NCI-H2227 treated with DMSO at 0.1 percent for 48 hours (cell line): ENCODE data around the gene ELP5.

Experiments used
- DNase-seq: peaks from one replicate; lab custom pipeline; 2025; lab: John Stamatoyannopoulos, UW

The ELP5 gene, protein sequence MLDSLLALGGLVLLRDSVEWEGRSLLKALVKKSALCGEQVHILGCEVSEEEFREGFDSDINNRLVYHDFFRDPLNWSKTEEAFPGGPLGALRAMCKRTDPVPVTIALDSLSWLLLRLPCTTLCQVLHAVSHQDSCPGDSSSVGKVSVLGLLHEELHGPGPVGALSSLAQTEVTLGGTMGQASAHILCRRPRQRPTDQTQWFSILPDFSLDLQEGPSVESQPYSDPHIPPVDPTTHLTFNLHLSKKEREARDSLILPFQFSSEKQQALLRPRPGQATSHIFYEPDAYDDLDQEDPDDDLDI

DNA sequence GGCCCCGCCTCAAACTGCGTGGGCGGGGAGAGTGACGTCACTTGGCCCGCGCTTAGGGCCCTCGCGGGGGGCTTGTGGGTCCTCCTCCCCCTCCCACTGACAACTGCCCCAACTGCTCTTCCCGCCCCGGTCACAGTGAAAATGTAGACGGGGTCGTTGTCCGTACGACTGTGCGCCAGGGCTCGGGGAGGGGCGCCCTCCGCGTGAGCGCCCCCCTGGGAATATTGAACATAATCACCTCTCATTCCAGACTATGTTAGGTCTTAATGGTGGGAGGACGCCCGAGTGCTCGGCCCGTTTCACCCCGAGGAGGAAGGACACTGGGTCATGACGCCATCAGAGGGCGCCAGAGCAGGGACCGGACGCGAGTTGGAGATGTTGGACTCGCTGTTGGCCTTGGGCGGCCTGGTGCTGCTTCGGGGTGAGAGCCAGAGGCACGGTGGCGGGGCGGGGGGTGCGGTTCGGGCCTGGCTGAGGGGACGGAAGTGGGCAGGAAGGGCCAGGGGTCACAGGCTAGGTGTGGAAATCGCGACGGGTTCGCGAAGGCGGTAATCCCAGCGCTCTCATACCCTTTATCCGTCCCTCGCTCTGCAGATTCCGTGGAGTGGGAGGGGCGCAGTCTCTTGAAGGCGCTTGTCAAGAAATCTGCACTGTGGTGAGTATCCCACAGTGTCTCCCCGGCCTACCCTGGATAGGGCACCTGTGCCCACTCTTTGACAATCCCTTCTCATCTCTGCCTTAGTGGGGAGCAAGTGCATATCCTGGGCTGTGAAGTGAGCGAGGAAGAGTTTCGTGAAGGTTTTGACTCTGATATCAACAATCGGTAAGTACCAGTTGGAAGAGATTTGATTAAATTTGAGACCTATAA lies at the start of gene ELP5:
TSS of gene ELP5 (plus strand) at position 40 of the 868 bp plus-strand sequence. CDS start at position 376, 336 bp downstream.
- DNase-seq = peak; percentile 93

DNA sequence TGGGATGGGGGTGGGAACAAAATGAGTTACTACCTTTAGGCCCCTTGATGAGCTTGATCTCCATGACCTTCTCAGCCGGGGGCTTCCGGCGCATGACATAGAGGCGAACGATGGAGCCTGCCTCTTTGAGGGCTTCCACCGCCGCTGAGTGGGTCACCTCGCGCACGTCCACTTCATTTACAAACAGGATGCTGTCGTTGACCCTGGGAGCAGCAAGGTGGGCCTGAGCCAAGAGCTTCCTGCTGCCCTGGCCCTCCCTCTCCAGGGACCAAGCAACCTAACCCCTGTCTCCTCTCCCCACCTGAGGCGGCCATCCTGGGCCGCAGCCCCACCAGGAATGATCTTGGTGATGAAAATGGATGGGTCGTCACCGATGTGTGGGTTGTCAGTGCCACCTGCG lies 48.6 kb upstream of the ELP5 start:
- no peak for DNase-seq

DNA sequence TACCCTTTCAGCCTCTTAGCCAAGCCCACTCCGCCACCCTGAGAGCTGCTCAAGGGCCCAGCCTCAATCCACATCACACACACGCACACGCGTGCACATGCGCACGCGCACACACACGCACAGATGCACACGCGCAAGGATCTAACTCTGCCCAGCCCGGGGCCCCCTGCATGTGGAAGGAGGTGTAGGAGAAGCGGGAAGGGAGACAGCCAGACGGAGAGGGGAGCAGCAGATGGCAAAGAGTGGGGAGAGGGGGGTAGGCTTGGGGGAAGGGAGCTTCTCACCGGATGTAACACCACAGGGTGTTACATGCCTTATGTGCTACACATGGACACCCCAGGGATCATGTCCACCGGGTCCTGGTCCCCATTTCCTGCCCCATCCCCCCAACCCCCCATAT lies 47.7 kb upstream of the ELP5 start:
- DNase-seq = no peak

DNA sequence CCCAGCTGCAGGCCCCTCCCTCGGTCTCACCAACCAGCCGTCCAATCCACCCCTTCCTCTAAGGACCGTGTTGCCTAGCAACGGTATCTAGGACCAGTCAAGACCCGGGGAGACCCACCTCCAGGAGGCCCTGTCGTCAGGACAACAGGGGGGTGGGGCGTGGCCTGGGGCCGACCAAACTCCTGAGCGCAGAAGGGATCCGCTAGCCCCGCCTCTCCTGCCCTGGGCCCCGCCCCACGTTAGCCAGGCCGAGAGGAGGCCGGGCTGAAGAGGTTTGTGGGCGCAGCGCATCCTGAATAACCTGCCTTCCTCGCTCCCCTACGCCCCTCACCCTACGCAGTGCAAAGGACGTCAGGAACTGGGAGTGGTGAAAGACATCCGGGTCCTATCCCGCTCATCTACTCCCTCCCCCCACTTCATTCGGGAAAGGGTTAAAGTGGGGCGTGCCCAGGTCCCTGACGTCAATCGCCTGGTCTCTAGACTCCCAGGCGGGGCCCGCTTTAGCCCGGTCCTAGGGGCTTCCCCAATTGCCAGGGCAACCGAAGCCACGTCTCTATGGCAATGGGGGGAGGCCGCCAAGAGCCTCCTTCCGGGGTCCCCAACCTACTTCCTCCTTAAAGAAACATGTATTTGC lies 47.1 kb upstream of the ELP5 start:
- peak; percentile 99 for DNase-seq

DNA sequence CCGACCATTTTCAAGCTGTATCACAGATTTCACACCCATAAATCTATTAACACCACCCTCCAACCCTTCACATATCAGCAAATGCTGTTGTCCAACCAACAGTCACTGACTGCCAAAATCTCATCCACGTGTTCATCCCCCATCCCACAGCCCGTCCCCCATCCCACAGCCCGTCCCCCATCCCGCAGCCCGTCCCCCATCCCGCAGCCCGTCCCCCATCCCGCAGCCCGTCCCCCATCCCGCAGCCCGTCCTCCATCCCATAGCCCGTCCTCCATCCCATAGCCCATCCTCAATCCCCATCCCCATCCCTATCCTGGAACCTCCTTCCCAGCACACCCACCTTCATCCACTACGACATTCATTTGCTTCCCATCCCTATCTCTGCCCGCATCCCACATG lies 46.5 kb upstream of the ELP5 start:
- DNase-seq = no peak

DNA sequence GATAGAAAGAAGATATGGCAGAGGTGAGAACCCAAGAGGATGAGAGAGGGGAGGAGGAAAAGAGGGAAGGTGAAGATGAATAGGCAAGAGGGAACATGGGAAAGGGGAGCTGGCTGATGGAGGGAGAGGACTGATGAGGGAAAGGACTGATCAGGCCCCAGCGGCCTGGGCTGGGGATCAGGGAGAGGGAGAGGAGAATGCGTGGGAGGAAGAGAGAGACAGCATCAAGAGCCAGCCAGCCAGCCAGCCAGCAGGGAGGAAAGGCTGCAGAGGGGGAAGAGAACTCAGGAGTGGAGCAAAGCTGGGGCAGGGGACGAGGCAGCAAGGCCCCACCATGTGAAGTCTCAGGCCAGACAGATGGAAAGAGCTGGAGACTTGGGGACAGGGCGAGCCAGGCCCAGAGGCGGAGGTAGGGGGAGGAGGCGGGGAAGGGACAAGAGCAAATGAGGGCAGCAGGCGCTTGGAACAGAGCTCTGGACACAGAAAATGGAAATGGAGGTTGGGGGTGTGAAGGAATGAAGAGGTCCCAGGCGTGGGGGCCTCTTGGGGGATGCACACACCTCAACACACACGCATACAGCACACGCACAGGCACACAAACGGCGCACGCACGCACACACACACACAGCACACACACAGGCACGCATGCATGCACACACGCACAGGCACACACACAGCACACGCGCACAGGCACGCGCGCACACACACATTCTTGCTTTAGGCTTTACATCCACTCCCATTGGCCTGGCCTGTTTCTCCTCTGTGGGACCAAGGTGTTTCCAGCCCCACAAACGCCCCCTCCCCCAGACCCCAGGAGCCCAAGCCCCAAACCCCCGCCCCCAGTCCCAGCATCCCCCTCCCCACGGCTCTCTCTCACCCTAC lies 44.7 kb upstream of the ELP5 start:
- DNase-seq = no peak

DNA sequence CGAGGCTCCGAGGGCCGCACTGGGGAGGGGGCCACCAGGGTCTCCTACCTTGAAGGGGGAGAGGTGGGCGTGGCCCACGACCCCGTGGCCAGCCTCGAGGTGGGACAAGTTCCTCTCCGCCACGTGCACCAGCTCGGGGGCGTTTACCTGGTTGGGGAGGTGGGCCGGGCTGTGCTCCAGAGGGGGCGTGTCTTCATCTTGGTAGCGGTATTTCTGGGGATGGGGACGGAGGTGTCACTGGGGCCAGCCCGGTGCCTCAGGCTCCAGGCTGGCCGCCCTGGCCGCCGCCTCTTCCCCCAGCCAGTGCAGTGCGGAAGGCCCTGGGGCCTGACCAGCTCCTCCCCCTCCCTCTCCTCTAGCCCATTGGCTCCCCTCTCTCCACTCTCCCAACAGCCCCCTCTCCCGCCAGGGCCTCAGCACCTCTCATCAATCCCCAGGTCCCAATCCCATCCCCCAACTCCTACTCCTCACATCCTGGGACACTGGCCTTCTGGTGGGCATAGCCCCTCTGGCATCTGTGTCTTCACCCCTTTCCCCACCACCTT lies 43.9 kb upstream of the ELP5 start:
- DNase-seq = no peak

DNA sequence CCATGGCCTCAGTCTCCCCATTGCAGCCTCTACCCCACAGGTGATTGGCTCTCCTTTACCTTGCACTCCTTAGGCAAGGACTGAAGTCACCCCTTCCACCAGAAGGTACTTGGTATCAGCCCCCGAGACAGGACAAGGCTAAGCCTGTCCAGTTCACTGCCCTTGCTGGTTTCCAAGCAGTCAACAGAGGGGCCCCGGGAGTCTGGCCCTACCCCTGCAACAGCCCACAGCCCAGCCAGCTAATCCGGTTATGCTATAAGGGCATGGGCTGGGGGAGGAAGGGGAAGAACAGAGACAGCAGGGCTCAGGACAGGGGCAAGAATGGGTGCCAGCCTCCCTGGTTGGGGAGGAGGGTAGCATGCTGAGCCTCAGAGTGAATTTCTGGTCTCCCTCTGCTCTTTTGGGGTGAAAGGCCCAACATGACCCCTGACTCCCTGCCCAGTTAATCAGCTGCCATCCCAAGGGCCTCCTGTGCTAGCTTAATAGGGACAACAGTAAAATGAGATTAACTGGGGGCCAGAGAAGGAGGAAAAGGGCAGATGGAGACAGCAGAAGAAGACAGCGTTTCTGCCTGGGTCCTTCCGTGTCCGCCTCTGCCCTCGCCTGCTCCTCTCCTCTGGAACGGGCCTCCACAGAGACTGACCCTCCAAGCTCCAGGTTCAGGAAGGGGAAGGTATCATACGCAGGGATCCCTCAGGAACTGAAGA lies 43.1 kb upstream of the ELP5 start:
- DNase-seq = no peak

DNA sequence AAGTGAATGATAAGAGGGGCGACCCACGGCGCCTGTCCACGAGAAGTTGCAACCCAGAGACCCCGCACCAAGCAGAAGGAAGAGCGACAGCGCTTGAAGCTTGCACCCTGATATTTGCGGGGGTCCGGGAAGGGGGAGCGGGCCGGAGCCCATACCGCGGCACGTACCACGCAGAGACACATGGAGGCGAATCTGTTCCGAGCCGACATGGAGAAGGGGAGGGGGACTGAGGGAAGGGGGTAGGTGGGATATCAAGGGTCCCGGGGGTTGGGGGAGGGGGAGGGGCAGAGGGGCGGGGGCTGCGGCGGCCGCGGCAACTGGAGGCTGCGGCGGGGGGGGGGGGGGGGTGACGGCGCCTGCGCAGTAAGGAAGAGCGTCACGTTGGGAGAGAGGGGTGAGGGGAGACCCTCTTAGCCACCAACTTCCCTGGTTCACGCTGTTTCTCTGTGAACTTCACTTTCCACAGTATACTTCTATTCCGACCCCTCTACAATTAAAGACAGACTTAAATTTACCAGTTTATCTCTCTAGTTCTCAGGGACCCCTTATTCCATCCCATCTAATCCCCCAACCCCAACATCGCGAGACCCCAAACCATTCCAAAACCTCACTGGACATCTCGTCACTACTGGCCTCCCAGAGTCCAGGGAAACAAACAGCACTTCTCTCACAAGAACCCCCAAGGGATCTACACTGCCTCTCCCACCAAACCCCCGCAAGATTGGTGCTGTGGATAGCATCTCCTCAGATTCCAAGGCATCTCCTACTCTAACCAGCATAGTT lies 40.3 kb upstream of the ELP5 start:
- DNase-seq = no peak

DNA sequence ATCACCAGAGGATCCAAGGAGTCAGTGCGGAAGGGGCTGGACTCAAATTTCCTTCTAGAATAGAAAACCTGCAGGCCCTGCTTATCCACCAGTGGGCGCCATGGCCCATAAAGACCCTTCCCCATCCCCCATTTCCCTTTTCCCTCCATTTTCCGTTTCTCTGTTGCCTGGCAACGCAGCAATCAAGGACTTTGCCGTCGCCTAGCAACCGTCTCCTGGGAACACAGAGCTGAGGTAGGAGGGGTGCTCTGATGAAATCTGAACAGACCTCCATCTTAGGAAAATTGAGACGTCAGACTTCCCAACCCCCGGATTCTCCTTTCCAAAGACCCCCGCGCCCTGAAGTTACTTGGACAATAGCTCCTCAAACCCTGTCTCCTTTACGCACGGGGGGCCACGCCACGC lies 38.1 kb upstream of the ELP5 start:
- DNase-seq = peak; percentile 96

DNA sequence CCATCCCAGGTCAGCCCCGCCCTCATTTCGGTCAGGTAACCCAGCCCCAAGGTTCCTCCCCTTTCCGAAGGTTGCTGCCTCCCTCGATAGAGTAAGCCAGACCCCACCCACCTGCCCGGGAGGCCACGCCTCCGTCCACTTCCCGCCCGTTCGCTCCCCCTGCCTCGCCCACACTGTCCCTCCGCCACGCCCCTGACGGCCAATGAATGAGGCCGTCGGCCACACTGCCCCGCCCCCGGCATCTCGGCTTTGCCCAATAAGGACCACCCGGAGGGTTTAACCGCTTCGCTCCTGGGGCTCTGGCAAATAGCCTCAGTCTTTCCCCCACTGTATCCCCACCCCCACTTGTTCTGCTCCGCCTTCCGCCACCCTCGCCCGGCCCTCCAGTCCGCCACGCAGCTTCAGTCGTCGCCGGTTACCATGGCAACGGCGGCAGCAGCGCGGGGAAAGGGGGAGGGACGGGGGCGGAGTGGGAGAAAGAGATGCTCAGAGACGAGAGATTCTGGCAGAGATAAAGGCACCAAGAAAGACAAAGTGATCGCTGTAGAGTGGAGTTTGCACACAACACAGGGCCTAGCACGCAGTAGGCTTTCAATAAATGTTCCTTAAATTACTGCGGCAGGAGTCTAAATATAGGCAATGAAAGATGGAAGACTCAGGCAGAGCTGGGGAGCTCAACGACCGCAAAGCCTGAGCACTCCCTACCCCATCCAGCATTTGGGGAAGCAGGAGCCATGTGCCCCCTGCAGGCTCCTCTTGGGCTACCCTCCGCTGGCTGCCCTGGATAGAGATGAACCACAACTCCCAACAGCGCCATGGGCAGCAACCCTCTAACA lies 37.5 kb upstream of the ELP5 start:
- DNase-seq = peak; percentile 95

DNA sequence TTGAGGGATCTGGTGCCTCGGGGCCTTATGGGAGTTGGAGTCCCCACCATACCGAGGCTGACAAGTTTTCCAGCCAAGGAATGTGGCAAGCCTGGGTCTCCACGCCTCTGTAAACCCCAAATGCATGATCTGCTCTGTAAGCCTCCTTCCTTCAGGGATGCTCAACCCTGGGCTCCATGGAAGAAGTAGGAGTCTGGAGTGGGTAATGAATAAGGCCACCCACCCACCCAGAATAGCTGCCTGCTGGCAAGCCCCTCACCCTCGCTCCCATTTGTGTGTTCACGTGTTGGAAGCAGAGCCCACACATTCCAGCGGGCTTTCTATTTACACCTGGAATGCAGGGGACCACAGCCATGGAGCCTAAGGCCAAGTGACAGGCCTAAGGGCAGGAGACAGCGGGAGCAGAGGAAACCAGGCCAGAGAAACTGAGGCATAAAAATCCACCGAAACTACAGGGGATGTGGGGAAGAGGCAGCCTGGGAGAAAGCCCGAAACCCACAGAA lies 36.8 kb upstream of the ELP5 start:
- no peak for DNase-seq

DNA sequence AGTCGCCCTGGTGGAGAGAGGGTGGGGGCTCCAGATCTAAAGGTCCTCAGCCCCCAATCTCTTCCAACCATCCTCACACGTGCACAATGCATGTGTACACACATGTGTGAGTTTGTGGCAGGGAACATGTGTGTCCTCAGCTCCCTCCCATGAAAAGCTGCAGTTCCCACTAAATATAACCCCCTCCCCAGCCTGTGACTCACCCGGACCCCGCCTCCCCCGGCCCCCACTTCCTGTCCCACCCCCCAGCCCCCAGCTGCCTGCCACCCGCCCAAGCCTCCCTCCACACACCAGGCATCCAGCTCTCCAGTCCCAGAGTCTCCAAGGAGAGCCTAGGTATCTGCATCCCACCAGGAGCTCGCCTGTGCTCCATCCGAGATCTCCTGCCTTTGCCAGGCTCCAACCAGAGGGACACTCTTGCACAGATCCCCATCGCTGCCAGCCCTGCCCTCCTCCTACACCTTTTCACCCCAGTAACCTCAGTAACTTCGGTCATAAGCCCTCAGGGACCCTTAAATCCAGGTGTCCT lies 36.3 kb upstream of the ELP5 start:
- DNase-seq = no peak

DNA sequence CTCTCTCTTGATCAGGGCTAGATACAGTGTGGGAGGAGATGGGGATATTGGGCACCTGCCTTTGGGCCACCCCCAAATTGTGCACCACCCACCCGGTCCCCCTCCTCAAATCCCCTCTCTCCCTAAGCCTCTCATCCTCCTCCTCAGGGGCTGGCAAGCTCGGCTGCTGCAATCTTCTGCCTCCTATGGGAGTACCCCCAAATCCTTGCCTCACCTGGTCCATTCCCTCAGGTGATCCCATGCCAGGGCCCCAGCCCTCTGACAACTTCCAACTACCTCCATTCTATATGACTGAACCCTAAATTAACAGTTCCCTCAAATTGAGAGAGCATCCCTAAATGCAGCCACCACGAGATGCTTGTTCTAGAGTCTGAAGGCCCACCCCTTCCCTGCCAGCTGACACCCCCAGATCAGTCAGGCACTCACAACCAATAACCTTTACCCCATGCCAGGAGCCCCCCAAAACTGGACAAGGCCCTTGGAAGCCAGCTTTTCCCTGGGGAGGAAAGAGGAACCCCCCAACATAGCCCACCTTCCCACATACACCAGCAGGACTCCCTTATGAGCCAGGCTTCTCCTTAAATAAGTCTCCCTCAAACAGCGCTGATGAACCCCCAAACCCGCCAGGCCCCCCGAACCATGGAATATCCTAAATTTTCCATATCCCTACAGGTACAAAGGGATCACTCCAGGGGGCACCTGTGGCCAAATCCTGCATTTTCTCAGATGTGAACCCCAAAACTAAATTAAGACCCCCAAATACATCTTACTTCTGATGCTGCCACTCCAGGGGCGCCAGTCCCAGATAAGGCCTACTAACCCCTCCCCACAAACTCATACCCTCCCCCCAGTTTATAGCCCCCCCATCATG lies 35.5 kb upstream of the ELP5 start:
- DNase-seq = no peak

DNA sequence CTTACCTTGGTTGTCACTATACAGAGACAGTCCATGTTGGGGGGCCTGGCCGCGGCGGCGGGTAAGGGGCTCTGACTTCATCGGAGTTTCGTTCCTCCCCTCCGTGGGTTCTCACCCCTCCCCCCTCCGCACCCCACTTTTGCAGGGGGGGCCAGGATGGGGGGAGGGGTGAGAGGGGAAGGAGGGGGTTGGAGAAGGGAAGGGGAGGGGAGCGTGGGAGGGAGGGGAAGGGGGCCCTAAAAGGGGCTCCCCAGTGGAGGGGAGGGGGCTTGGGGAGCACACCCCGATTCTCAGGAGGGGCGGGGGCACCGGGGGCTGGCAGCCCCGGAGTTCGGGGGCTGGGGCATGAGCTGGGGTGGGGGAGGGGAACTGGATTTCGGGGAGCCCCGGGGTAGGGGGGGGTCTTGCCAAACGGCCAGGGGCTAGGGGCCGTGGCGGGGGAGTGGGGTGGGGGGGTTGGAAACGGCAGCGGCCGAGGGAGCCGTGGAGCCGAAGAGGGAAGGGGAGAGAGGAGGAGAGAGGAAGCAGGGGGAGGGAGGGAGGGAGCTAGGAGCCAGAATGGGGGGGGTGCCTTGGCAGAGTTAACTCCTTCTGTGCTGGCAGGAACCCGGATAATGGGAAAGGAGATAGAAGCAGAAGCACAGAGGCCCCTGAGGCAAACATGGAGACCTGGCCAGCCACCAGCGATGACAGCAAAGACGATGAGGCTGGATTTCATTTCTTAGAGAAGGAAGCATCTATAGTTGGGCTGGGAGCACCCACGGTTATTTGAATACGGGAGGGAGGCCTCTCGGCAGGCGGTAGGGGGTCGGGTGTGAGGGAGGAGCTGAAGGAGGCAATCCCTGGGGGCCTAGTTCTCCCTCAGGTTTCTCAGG lies 34.7 kb upstream of the ELP5 start:
- peak; percentile 31 for DNase-seq

DNA sequence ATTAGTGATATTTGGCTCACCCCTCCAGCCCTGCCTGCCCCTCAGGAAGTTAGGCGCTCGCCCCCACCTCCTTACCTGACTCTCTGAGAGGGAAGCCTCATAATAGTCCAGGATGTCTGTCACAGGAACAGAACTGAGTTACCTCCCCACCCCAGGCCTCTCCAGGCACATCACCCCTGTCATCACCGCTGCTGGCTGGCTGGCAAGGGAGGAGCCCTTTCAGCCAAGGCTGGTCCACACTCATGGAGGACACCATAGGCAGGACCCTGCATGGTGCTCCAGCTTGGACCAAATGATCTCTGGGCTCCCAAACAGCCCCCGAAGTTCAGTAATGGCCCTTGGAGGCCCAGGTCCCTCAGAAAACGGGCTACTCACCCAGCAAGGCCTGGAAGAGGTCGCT lies 33.8 kb upstream of the ELP5 start:
- DNase-seq = no peak

DNA sequence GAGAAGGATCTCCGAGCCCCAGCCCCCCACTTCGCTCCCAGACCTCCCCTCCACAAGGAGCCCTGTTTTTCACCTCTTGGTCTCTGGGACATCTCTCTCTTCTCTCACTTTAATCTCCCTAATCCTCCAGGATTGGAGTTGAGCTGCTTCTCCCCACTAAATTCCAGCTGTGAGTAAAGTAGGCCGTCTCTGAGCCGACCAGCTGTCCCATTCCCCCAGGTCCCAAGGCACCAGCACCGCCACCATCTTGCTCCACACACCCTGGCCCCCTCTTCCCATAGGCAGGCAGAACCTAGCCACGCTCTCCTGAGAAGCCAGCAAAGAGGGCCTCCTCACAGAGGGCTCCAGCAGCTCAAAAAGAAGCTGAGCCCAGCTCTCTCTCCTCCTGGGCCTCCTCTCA lies 33.3 kb upstream of the ELP5 start:
- no peak for DNase-seq
